Ectodermal cell (in vitro differentiated cells): ENCODE data around the gene COL9A2.
"Not testable (repeated sequence)": the region's sequence is repeated elsewhere in the genome, so short reads cannot be mapped to it uniquely, and the experiment has no call there.

Source experiments
- H3K27ac ChIP-seq: 2 replicates; pipeline ENCODE4 v1.7.0; 2013; ENCODE audit warnings: mild to moderate bottlenecking, low read depth, low read length; ENCODE audit not compliant: insufficient read depth, poor library complexity, severe bottlenecking
- H3K27me3 ChIP-seq: 2 replicates; pipeline ENCODE4 v1.7.0; 2013; ENCODE audit warnings: mild to moderate bottlenecking, low read length; ENCODE audit not compliant: insufficient read depth, control insufficient read depth, poor library complexity, severe bottlenecking
- H3K36me3 ChIP-seq: one replicate; pipeline ENCODE4 v1.7.0; 2013; ENCODE audit warnings: low read length; ENCODE audit not compliant: control insufficient read depth, insufficient read depth
- H3K4me1 ChIP-seq: one replicate; pipeline ENCODE4 v1.7.0; 2013; ENCODE audit warnings: low read length; ENCODE audit not compliant: control insufficient read depth, insufficient read depth
- H3K4me3 ChIP-seq: 2 replicates; pipeline ENCODE4 v1.7.0; 2013; ENCODE audit warnings: low read depth, low read length, control low read depth; ENCODE audit not compliant: insufficient read depth
- H3K9me3 ChIP-seq: 2 replicates; pipeline ENCODE4 v1.7.0; 2013; ENCODE audit warnings: mild to moderate bottlenecking, low read length, moderate library complexity; ENCODE audit not compliant: control insufficient read depth
- WGBS, 2 experiments: methylation state at CpG; one replicate each; pipeline ENCODE4 v1.1.7; 2013; ENCODE audit warnings: missing lambda C conversion rate in 2 of 2; 5-methylcytosine and 5-hydroxymethylcytosine counted together

COL9A2 gene

DNA sequence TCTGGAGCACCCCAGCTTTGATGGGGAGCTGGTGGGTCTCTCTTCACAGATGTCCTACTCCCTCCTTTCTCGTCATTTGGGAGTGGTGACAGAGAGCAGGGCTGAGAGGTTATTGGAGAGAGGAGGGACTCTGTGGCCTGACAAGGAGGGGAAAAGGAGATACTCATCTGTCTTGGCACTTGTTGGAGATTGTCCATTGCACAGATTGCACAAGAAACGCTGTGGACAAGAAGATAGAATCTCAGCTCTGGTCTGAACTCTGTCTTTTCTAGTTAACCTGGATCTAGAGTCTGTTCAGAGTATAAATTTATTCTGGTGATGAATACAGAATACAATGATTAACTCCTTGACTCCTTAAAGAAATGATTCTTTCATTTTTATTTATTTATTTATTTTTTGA, 34.0 kb upstream of the COL9A2 start:
- no peaks in the 10 kb centered on the region for H3K36me3 ChIP-seq
- WGBS, 2 experiments, result 83 to 88% methylated on average over 2 of the region's 2 CpGs

DNA sequence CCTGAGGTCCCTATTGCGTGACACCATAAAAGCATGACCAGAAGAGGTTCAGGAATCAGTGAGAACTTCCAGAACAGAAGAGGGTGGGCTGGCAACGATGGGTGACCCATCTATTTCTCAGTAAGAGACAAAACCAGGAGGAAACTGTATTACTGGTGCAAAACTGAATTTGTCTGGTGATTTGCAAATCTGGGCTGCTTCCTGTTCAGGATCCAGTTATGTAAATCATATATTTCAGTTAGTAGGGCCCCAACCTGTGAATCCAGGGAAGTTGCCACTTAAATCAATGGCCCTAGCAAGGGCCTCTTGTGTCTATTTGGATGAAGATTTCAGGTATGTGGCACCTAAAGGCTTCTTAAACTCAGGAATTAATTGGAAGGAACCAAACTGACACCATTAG, 33.3 kb upstream of the COL9A2 start:
- Histone ChIP-seq H3K27me3 (no peaks in the 10 kb centered on the region), H3K27ac (no peak overlapping the region), H3K4me1 (no peaks in the 10 kb centered on the region), H3K36me3 (no peaks in the 10 kb centered on the region), H3K9me3 (no peaks in the 10 kb centered on the region), H3K4me3 (no peak overlapping the region)
- 85 to 91% methylated on average over 2 of the region's 2 CpGs for WGBS, 2 experiments

More for the DNA sequence above, 34.0 kb upstream of the COL9A2 start:
- Histone ChIP-seq H3K4me3 (no peak overlapping the region), H3K9me3 (no peaks in the 10 kb centered on the region), H3K27me3 (no peaks in the 10 kb centered on the region), H3K27ac (no peak overlapping the region), H3K4me1 (no peaks in the 10 kb centered on the region)

DNA sequence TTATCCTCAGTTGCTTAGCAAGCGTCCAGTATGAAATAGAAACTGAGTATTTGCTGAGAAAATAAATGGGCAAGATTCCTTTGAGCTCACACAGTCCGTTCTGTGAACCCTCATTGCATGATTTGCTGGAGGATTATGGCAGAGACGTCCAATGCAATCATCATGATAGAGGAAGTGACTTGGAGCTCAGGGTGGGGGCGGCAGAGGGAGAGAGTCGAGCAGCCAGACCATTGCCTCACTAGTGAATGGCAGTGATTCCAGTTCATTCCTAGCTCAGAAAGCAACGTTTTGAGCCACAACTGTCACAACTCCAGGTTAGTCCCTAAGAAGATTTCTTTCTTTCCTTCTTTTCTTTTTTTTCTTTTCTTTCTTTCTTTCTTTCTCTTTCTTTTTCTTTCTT, 27.5 kb upstream of the COL9A2 start:
- Histone ChIP-seq H3K9me3 (no peaks in the 10 kb centered on the region), H3K27me3 (peaks cover 5% of the 10 kb centered on the region), H3K4me1 (no peaks in the 10 kb centered on the region), H3K36me3 (no peaks in the 10 kb centered on the region), H3K4me3 (no peak overlapping the region), H3K27ac (no peak overlapping the region)
- WGBS, 2 experiments, result 57 to 63% methylated on average over 6 of the region's 6 CpGs

DNA sequence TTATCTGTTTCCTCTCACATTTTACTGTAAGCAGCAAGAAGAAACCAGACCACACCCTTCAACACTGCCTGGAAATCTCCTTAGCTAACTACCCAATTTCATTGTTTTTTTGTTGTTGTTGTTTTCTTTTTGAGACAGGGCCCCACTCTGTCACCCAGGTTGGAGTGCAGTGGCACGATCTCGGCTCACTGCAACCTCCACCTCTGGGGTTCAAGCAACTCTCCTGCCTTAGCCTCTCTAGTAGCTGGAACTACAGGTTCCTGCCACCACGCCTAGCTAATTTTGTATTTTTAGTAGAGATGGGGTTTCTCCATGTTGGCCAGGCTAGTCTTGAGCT, 25.3 kb upstream of the COL9A2 start:
- not testable (repeated sequence) for H3K27me3 ChIP-seq, H3K4me1 ChIP-seq, H3K4me3 ChIP-seq, H3K27ac ChIP-seq, H3K36me3 ChIP-seq, H3K9me3 ChIP-seq
- WGBS, 2 experiments, result 89 to 93% methylated on average over 3 of the region's 3 CpGs

GRCh38 chr1:40341491-40342380, 24.6 kb upstream of the COL9A2 start:
- peaks cover 6% of the 10 kb centered on the region for H3K27me3 ChIP-seq
- no peaks in the 10 kb centered on the region for H3K36me3 ChIP-seq
- H3K9me3 ChIP-seq, result no peaks in the 10 kb centered on the region
- H3K27ac ChIP-seq, result no peak overlapping the region
- 79 to 83% methylated on average over 5 to 6 of the region's 6 CpGs for WGBS, 2 experiments
- no peak overlapping the region for H3K4me3 ChIP-seq
- no peaks in the 10 kb centered on the region for H3K4me1 ChIP-seq

DNA sequence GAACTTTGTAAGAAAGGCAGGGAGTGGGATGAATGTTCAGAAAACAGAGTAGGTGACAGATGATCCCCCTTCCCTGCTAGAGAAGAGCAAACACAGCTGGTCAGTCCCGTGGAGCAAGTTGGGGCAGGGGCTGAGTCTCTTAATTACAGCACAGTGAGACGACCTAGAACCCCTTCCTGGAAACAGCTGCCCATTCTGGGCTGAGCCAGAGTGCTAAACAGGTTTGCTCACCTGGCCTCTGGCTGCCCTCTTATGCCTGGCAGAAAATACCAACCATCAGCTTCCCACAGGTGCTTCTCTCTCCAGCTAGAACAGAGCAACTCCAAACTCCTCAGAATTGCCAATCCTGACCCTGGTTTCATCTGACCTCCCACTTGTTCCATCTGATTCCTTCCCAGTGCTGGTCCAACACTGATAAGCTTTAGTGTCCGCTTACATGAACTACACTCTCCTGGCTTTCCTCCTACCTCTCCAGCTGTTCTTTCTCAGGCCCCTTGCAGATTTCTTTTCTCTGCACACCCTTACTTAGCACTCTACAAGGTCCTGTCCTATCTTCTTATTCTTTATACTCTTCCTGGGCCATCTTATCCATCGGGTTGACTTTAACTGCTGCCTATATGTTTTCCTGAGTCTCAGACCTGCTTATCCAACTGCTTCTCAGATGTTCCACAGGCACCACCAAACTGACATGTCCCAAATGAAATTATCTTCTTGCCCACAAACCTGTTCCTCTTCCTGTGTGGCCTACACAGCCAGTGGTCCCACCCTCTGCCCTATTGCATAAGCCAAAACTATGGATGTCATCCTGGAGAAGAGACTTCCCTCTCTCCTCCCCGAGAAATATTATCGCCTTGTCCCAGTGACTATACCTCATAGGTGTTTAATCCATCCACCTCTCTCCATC, 22.6 kb upstream of the COL9A2 start:
- no peaks in the 10 kb centered on the region for H3K4me1 ChIP-seq
- no peaks in the 10 kb centered on the region for H3K36me3 ChIP-seq
- no peak overlapping the region for H3K4me3 ChIP-seq
- H3K27ac ChIP-seq, result no peak overlapping the region
- no peaks in the 10 kb centered on the region for H3K9me3 ChIP-seq
- H3K27me3 ChIP-seq, result peaks cover 6% of the 10 kb centered on the region
- 73 to 78% methylated on average over 6 of the region's 6 CpGs for WGBS, 2 experiments

GRCh38 chr1:40338745-40339419, 21.8 kb upstream of the COL9A2 start:
- peaks cover 6% of the 10 kb centered on the region for H3K27me3 ChIP-seq
- 45 to 46% methylated on average over 21 of the region's 21 CpGs for WGBS, 2 experiments
- H3K36me3 ChIP-seq, result no peaks in the 10 kb centered on the region
- H3K4me1 ChIP-seq, result no peaks in the 10 kb centered on the region
- H3K4me3 ChIP-seq, result no peak overlapping the region
- no peaks in the 10 kb centered on the region for H3K9me3 ChIP-seq
- H3K27ac ChIP-seq, result no peak overlapping the region

DNA sequence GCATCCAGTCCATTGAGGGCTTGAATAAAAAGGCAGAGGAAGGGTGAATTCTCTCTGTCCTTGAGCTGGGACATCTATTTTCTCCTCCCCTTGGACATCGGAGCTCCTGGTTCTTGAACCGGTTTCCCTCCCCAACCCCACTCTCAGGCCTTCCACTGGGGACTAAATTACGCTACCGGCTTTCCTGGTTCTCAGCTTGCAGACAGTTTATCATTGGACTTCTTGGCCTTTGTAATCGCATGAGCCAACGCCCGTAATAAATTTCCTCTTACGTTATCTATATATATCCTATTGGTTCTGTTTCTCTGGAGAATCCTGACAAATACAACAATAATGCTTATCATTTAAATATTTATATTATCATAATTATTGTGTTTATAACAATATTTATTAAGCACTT, 20.4 kb upstream of the COL9A2 start:
- H3K27ac ChIP-seq, result no peak overlapping the region
- no peaks in the 10 kb centered on the region for H3K4me1 ChIP-seq
- peaks cover 6% of the 10 kb centered on the region for H3K27me3 ChIP-seq
- no peaks in the 10 kb centered on the region for H3K9me3 ChIP-seq
- no peak overlapping the region for H3K4me3 ChIP-seq
- WGBS, 2 experiments, result 96 to 97% methylated on average over 7 to 8 of the region's 8 CpGs
- H3K36me3 ChIP-seq, result no peaks in the 10 kb centered on the region

DNA sequence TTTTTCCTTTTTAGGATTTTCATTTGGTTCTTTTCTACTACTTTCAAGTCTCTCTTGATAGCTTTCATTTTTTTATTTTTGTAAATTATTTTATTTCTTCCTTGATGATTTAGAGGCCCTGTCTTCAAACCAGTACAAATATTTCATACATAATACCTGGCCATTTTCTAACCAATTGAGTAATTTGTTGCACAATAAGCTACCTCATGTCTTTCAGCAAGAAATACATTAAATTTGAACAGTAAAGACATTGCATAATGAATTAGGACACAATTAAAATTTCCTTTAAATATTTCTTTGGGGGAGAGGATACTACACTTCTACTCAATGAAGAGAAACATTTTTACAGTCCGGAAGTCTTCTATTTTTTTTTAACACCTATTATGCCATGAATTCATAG, 15.6 kb upstream of the COL9A2 start:
- WGBS, 2 experiments, result 89 to 96% methylated on average over 1 of the region's 1 CpG
- H3K27me3 ChIP-seq, result no peaks in the 10 kb centered on the region
- no peak overlapping the region for H3K27ac ChIP-seq
- no peaks in the 10 kb centered on the region for H3K36me3 ChIP-seq
- no peak overlapping the region for H3K4me3 ChIP-seq
- no peaks in the 10 kb centered on the region for H3K4me1 ChIP-seq
- H3K9me3 ChIP-seq, result no peaks in the 10 kb centered on the region

DNA sequence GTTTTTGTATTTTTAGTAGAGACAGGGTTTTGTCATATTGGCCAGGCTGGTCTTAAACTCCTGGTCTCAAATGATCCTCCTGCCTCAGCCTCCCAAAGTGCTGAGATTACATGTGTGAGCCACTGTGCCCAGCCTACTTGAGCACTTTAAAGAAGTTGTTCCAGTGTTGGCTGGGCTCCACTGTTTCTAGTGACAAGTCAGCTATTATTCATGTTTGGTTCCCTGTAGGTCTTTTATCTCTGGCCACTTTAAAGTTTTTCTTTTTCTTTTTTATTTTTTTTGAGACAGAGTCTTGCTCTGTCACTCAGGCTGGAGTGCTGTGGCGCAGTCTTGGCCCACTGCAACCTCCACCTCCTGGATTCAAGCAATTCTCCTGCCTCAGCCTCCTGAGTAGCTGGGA, 14.3 kb upstream of the COL9A2 start:
- not testable (repeated sequence) for H3K4me1 ChIP-seq, H3K27me3 ChIP-seq
- WGBS, 2 experiments, result 0% methylated on average over 1 of the region's 1 CpG

More for the DNA sequence above, 14.3 kb upstream of the COL9A2 start:
- not testable (repeated sequence) for H3K36me3 ChIP-seq, H3K27ac ChIP-seq, H3K9me3 ChIP-seq, H3K4me3 ChIP-seq
